Omental fat pad (tissue), 4 donors: ENCODE data around the gene TOR3A. TPM values are rescaled to one million over a fixed set of nuclear protein-coding genes. Genes with fewer than 3 reads are reported as not detected.
"Not testable (repeated sequence)": the region's sequence is repeated elsewhere in the genome, so short reads cannot be mapped to it uniquely, and the experiment has no call there.

Experiments
- ATAC-seq: fragments of 150-250 bp; one replicate; pipeline ENCODE4 v1.9.1; 2016; ENCODE audit warnings: mild to moderate bottlenecking, moderate library complexity; ENCODE audit not compliant: low FRiP score
- DNase-seq: peaks from one replicate; pipeline ENCODE4 v3.0.0-alpha.2; 2019; ENCODE audit warnings: low spot score
- CTCF ChIP-seq, 3 donors: fragments of 450-650 bp; IDR thresholded peaks; one replicate each; pipeline ENCODE4 v1.5.1; 2016 to 2017; ENCODE audit warnings: antibody characterized with exemption in 3 of 3, mild to moderate bottlenecking in 3 of 3, moderate library complexity in 2 of 3
- small RNA-seq: library from RNA; depleted of rRNA; stranded (forward); fragments of <200 nt; gene quantifications from one replicate; pipeline ENCODE3, GENCODE V24; 2016
- total RNA-seq, 4 donors: library from RNA; depleted of rRNA; stranded (reverse); fragments of >200 nt; gene quantifications; one replicate each; pipeline ENCODE4 v1.1.0, GENCODE V29; 2016

TOR3A gene
- total RNA-seq, 4 donors from 2014 or later = 26.9 to 44.7 (median 33.7) TPM

GRCh38 chr1:179137617-179138255 lies 55.9 kb downstream of the TOR3A start:
- ATAC-seq (no peak), DNase-seq (no peak)

GRCh38 chr1:179138755-179139154 lies 56.9 kb downstream of the TOR3A start:
- DNase-seq, ATAC-seq: not testable (repeated sequence)

More at GRCh38 chr1:179137617-179138255, 55.9 kb downstream of the TOR3A start:
- no peak for TF ChIP-seq CTCF (IDR thresholded peaks at IDR 0.05)

- DNase-seq (no peak), ATAC-seq (peak; percentile 71)
- TF ChIP-seq CTCF (IDR thresholded peaks at IDR 0.05) = no peak
Observed at GRCh38 chr1:179141592-179142251, 59.9 kb downstream of the TOR3A start.

- no peak for DNase-seq
- peak; percentile 88 for ATAC-seq
- no peak for TF ChIP-seq CTCF (IDR thresholded peaks at IDR 0.05)
Observed at GRCh38 chr1:179142889-179143299, 61.0 kb downstream of the TOR3A start.

GRCh38 chr1:179143322-179143721 lies 61.5 kb downstream of the TOR3A start:
- TF ChIP-seq CTCF (IDR thresholded peaks at IDR 0.05) = no peak
- DNase-seq (no peak), ATAC-seq (peak; percentile 71)

GRCh38 chr1:179144626-179145025 lies 62.8 kb downstream of the TOR3A start:
- no peak for ATAC-seq
- TF ChIP-seq CTCF (IDR thresholded peaks at IDR 0.05) = no peak
- no peak for DNase-seq

- no peak for TF ChIP-seq CTCF (IDR thresholded peaks at IDR 0.05)
- ATAC-seq (no peak), DNase-seq (no peak)
Observed at GRCh38 chr1:179145521-179145920, 63.7 kb downstream of the TOR3A start.

Small RNA genes within 50 kb of the gene (small RNA-seq; reads per million reads assigned to genes)
- not detected for gene AL512326.3

Other genes starting within 250 kb of the TOR3A start
- gene ANGPTL1, start 211.0 kb upstream of the TOR3A start, total RNA-seq = 100 to 1,000 TPM in 2 of 4 donors, 10 to 100 TPM in 2; 26.1 to 154 (median 88.3) TPM
- gene FAM20B, start 56.2 kb upstream of the TOR3A start, total RNA-seq = 10 to 100 TPM; 27.6 to 37.0 (median 35.0) TPM
- gene ABL2, start 147.6 kb downstream of the TOR3A start, total RNA-seq = 100 to 1,000 TPM in 1 of 4 donors, 10 to 100 TPM in 3; 19.1 to 128 (median 39.9) TPM
- gene SOAT1, start 211.7 kb downstream of the TOR3A start, total RNA-seq = 10 to 100 TPM; 20.2 to 46.5 (median 25.3) TPM